Measurements from ENCODE around the gene SMG1. TPM values are rescaled to one million over a fixed set of nuclear protein-coding genes. Genes with fewer than 3 reads are reported as not detected.

SMG1 gene
- polyA plus RNA-seq, 1 experiment, result 38.7 TPM

- ChIA-PET POLR2A (interaction anchor here (0.7 to 6.0 kb wide), 10 partner anchors 10 to 1590 kb away, joined by 3 to 133 read pairs (median 4); partner anchors contain the start of genes ARL6IP1, COQ7 and VPS35L), CTCF (interaction anchor here (1.0 to 1.3 kb wide), 4 partner anchors 9 to 180 kb away, joined by 4 to 17 read pairs (median 6); partner anchors contain the start of gene ARL6IP1)
- no peaks in the 10 kb centered on the region for H3K27me3 ChIP-seq (ENCODE audit: control insufficient read depth, insufficient read depth, low read length)
- peaks cover 4% of the 10 kb centered on the region; the same call in 1 of the 2 replicates for H3K9me3 ChIP-seq (ENCODE audit: control insufficient read depth, insufficient read depth, low read length)
- H3K4me3 ChIP-seq (ENCODE audit: low read depth, low read length), result peak within 1 kb of the TSS; percentile 99
- DNase-seq (ENCODE audit: low read depth, low spot score), result peak; percentile 95
- H3K27ac ChIP-seq (ENCODE audit: low read depth, low read length), result peak within 1 kb of the TSS; percentile 76
- TF ChIP-seq, protein P1, sequence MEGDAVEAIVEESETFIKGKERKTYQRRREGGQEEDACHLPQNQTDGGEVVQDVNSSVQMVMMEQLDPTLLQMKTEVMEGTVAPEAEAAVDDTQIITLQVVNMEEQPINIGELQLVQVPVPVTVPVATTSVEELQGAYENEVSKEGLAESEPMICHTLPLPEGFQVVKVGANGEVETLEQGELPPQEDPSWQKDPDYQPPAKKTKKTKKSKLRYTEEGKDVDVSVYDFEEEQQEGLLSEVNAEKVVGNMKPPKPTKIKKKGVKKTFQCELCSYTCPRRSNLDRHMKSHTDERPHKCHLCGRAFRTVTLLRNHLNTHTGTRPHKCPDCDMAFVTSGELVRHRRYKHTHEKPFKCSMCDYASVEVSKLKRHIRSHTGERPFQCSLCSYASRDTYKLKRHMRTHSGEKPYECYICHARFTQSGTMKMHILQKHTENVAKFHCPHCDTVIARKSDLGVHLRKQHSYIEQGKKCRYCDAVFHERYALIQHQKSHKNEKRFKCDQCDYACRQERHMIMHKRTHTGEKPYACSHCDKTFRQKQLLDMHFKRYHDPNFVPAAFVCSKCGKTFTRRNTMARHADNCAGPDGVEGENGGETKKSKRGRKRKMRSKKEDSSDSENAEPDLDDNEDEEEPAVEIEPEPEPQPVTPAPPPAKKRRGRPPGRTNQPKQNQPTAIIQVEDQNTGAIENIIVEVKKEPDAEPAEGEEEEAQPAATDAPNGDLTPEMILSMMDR (IDR thresholded peaks at IDR 0.05; ENCODE audit: low read depth, low read length), result no peak
These were observed 136.1 kb downstream of the SMG1 start, which contains the start of gene RPS15A for GRCh38 chr16:18789850-18790706. Gene RPS15A (minus strand): TSS chr16:18790334. CDS start chr16:18789113, 1,221 bp downstream.

GRCh38 chr16:18789515-18789849 lies 136.7 kb downstream of the SMG1 start:
- DNase-seq (ENCODE audit: low read depth, low spot score), result no peak
- Histone ChIP-seq H3K27ac (ENCODE audit: low read depth, low read length) (no peak overlapping the region), H3K9me3 (ENCODE audit: control insufficient read depth, insufficient read depth, low read length) (peaks cover 4% of the 10 kb centered on the region; the same call in 1 of the 2 replicates), H3K27me3 (ENCODE audit: control insufficient read depth, insufficient read depth, low read length) (no peaks in the 10 kb centered on the region), H3K4me3 (ENCODE audit: low read depth, low read length) (peak overlapping the region; percentile 99)
- POLR2A ChIA-PET, result interaction anchor here (1.1 to 6.0 kb wide), 3 partner anchors 11 to 278 kb away, joined by 3 to 133 read pairs (median 12); partner anchors contain the start of genes ARL6IP1 and COQ7
- CTCF ChIA-PET, result interaction anchor here (1.2 to 1.3 kb wide), 3 partner anchors 12 to 180 kb away, joined by 4 to 17 read pairs (median 5); partner anchors contain the start of gene ARL6IP1
- TF ChIP-seq, protein P1 (IDR thresholded peaks at IDR 0.05; ENCODE audit: low read depth, low read length), result no peak

GRCh38 chr16:18788828-18789514 lies 137.2 kb downstream of the SMG1 start:
- no peak for DNase-seq (ENCODE audit: low read depth, low spot score)

DNA sequence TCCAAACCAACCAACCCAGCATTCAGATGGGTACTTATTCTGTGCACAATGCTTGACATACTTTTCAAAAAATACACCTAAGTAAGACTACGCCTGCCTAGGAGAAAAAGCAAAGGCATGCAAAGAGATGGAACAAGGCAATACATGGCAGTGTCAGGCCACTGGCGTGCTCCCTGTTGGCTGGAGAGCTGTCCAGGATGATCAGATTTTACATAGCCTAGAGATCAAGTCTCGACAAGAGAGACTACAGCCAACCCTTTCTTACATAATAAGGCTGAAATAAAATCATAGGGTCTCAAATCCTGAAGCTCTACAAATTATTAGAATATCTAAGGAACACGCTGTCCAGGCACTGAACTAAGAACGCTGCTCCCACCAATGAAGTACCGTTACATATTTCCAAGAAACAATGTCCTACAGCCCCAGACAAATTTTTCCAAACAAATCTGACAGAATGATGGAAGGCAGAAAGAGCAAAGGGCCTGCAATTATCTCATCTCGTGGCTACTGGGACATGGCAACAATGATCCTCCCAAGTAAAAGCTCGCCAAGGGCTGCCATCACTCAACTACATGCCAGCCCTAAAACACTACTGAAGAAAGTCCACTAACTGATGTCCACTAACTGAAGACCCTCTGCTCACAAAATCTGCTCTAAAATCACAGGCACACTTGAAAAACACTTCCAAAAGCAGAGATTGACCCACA lies 141.1 kb downstream of the SMG1 start:
- H3K4me3 ChIP-seq (ENCODE audit: low read depth, low read length), result no peak overlapping the region
- DNase-seq (ENCODE audit: low read depth, low spot score), result no peak
- H3K9me3 ChIP-seq (ENCODE audit: control insufficient read depth, insufficient read depth, low read length), result peaks cover 4% of the 10 kb centered on the region; the same call in 1 of the 2 replicates
- CTCF ChIA-PET, result interaction anchor here (0.6 to 1.0 kb wide), 3 partner anchors 17 to 185 kb away, joined by 3 to 5 read pairs (median 3); partner anchors contain the start of gene ARL6IP1
- TF ChIP-seq, protein P1 (IDR thresholded peaks at IDR 0.05; ENCODE audit: low read depth, low read length), result no peak
- H3K27me3 ChIP-seq (ENCODE audit: control insufficient read depth, insufficient read depth, low read length), result no peaks in the 10 kb centered on the region
- no peak overlapping the region for H3K27ac ChIP-seq (ENCODE audit: low read depth, low read length)
- POLR2A ChIA-PET, result interaction anchor here (1.2 kb wide), 1 partner anchor 17 kb away, joined by 6 read pairs; the partner anchor contains the start of gene ARL6IP1

More at GRCh38 chr16:18788828-18789514, 137.2 kb downstream of the SMG1 start:
- Histone ChIP-seq H3K9me3 (ENCODE audit: control insufficient read depth, insufficient read depth, low read length) (peaks cover 4% of the 10 kb centered on the region; the same call in 1 of the 2 replicates), H3K4me3 (ENCODE audit: low read depth, low read length) (peak overlapping the region; percentile 99), H3K27me3 (ENCODE audit: control insufficient read depth, insufficient read depth, low read length) (no peaks in the 10 kb centered on the region), H3K27ac (ENCODE audit: low read depth, low read length) (no peak overlapping the region)
- POLR2A ChIA-PET, result interaction anchor here (1.0 to 6.0 kb wide), 3 partner anchors 11 to 16 kb away, joined by 4 to 133 read pairs (median 12); partner anchors contain the start of gene ARL6IP1
- TF ChIP-seq, protein P1 (IDR thresholded peaks at IDR 0.05; ENCODE audit: low read depth, low read length), result no peak
- CTCF ChIA-PET, result interaction anchor here (0.8 to 2.8 kb wide), 2 partner anchors 13 to 194 kb away, joined by 3 to 35 read pairs; partner anchors contain the start of gene ARL6IP1
